ENCODE measurements around the gene PGBD2.

The PGBD2 gene

DNA sequence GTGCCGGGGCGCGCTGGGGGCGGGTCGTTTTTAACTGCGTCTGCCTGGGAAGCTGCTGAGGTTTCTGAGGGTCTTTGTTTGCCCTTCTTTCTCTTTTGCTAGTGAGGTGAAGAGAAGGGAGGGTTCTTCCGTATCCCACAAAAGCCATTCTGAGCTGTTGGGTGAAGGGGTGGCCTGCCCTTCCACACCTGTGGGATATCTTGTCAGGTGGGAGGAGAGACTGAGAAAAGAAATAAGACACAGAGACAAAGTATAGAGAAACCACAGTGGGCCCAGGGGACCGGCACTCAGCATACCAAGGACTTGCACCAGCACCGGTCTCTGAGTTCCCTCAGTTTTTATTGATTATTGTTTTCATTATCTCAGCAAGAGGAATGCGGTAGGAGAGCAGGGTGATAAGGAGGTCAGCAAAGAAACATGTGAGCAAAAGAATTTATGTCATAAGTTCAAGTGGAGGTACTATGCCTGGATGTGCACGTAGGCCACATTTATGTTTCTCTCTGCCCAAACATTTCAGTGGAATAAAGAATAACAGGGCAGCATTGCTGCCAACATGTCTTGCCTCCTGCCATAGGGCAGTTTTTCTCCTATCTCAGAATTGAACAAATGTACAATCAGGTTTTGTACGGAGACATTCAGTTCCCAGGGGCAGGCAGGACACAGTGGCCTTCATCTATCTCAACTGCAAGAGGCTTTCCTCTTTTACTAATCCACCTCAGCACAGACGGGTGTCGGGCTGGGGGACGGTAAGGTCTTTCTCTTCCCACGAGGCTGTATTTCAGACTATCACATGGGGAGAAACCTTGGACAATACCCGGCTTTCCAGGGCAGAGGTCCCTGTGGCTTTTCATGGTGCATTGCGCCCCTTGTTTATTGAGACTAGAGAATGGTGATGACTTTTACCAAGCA lies 972 bp downstream of the PGBD2 start:
- ChIA-PET POLR2A (no interaction called here), CTCF (interaction anchor here (0.6 to 1.4 kb wide), 8 partner anchors 12 to 69 kb away, joined by 3 to 4 read pairs (median 3); partner anchors contain the start of genes ZNF672 and ZNF692)
- no peak for DNase-seq (ENCODE audit: extremely low spot score)
- TF ChIP-seq, protein P1, sequence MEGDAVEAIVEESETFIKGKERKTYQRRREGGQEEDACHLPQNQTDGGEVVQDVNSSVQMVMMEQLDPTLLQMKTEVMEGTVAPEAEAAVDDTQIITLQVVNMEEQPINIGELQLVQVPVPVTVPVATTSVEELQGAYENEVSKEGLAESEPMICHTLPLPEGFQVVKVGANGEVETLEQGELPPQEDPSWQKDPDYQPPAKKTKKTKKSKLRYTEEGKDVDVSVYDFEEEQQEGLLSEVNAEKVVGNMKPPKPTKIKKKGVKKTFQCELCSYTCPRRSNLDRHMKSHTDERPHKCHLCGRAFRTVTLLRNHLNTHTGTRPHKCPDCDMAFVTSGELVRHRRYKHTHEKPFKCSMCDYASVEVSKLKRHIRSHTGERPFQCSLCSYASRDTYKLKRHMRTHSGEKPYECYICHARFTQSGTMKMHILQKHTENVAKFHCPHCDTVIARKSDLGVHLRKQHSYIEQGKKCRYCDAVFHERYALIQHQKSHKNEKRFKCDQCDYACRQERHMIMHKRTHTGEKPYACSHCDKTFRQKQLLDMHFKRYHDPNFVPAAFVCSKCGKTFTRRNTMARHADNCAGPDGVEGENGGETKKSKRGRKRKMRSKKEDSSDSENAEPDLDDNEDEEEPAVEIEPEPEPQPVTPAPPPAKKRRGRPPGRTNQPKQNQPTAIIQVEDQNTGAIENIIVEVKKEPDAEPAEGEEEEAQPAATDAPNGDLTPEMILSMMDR (IDR thresholded peaks at IDR 0.05; ENCODE audit: control extremely low read depth, extremely low read depth, low read depth, missing control alignments), result no peak

DNA sequence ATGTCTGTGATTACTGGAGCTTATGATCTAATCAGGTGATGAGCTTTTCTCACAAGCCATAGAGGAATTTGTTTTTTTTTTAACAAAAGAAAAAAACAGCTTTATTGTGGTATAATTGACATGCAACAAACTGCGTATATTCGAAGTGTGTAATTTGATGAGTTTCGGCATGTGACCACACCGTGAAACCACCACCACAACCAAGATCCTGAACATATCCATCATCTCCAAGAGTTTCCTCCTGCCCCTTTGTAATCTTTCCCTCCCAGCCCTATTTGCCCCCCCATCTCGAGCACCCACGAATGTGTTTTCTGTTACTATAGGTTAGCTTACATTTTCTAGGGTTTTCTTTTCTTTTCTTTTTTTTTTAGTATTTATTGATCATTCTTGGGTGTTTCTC lies 4.7 kb downstream of the PGBD2 start:
- ChIA-PET CTCF (interaction anchor here (1.6 to 2.1 kb wide), 2 partner anchors 15 to 69 kb away, joined by 5 read pairs; no protein-coding TSS in a partner anchor), POLR2A (no interaction called here)
- TF ChIP-seq, protein P1 (IDR thresholded peaks at IDR 0.05; ENCODE audit: control extremely low read depth, extremely low read depth, low read depth, missing control alignments), result no peak
- no peak for DNase-seq (ENCODE audit: extremely low spot score)

- POLR2A ChIA-PET, result no interaction called here
- TF ChIP-seq, protein P1 (IDR thresholded peaks at IDR 0.05; ENCODE audit: control extremely low read depth, extremely low read depth, low read depth, missing control alignments), result no peak
- DNase-seq (ENCODE audit: extremely low spot score), result no peak
- CTCF ChIA-PET, result interaction anchor here (0.8 kb wide), 1 partner anchor 101 kb away, joined by 3 read pairs; no protein-coding TSS in a partner anchor
These were observed 7.9 kb downstream of the PGBD2 start for GRCh38 chr1:248913933-248914332.

- CTCF ChIA-PET, result interaction anchor here (1.2 to 1.6 kb wide), 2 partner anchors 9 to 11 kb away, joined by 3 read pairs; no protein-coding TSS in a partner anchor
- POLR2A ChIA-PET, result no interaction called here
- no peak for DNase-seq (ENCODE audit: extremely low spot score)
- TF ChIP-seq, protein P1 (IDR thresholded peaks at IDR 0.05; ENCODE audit: control extremely low read depth, extremely low read depth, low read depth, missing control alignments), result no peak
These were observed 8.9 kb downstream of the PGBD2 start for GRCh38 chr1:248914796-248915381.

DNA sequence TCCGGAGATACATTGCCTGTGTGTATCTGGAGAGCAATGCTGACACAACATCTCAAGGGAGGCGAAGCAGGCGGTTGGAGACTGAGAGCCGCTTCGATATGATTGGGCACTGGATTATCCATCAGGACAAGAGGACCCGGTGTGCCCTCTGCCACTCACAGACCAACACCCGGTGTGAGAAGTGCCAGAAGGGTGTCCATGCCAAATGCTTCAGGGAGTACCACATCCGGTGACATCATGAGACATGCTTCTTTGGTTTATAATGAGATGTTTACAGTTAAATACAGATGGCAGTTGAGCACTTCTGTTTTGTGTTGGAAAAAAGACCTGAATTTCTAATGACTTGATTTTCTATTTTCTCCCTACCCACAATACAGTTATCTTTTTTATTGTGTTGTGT lies 12.1 kb downstream of the PGBD2 start:
- CTCF ChIA-PET, result no interaction called here
- POLR2A ChIA-PET, result no interaction called here
- TF ChIP-seq, protein P1 (IDR thresholded peaks at IDR 0.05; ENCODE audit: control extremely low read depth, extremely low read depth, low read depth, missing control alignments), result no peak
- no peak for DNase-seq (ENCODE audit: extremely low spot score)

Data from GM10248 (cell line).